HepG2 (cell line): ENCODE results near the gene C2orf81. TPM values are rescaled to one million over a fixed set of nuclear protein-coding genes. Genes with fewer than 3 reads are reported as not detected.

ENCODE experiments used
- ARHGAP35 ChIP-seq: sonication (generic); formaldehyde crosslinking; IDR thresholded peaks from 2 replicates; pipeline ENCODE4 v1.9.0; 2022; ENCODE audit warnings: mild to moderate bottlenecking, inconsistent platforms, moderate library complexity, missing genetic modification reagents, borderline replicate concordance
- ARID2 ChIP-seq: sonication (generic); formaldehyde crosslinking; IDR thresholded peaks from 2 replicates; pipeline ENCODE4 v1.8.1; 2022; ENCODE audit warnings: mild to moderate bottlenecking, missing genetic modification reagents, borderline replicate concordance
- ARNT ChIP-seq: fragments of 450-650 bp; IDR thresholded peaks from 2 replicates; pipeline ENCODE4 v1.6.1; 2017
- ELF1 ChIP-seq: sonication (generic); formaldehyde crosslinking; IDR thresholded peaks from 2 replicates; pipeline ENCODE4 v1.4.0; 2020; ENCODE audit warnings: missing genetic modification reagents
- ELF3 ChIP-seq: IDR thresholded peaks from 2 replicates; pipeline ENCODE4 v1.6.1; 2016; ENCODE audit warnings: missing genetic modification reagents, missing compliant biosample characterization
- GPN1 ChIP-seq: sonication (generic); formaldehyde crosslinking; IDR thresholded peaks from 2 replicates; pipeline ENCODE4 v1.5.1; 2020; ENCODE audit warnings: missing genetic modification reagents, borderline replicate concordance
- JARID2 ChIP-seq: sonication (generic); formaldehyde crosslinking; IDR thresholded peaks from 2 replicates; pipeline ENCODE4 v1.8.1; 2023; ENCODE audit warnings: missing genetic modification reagents, inconsistent platforms; ENCODE audit not compliant: insufficient replicate concordance
- KMT2A ChIP-seq: sonication (generic); formaldehyde crosslinking; IDR thresholded peaks from 2 replicates; pipeline ENCODE4 v1.4.0; 2020; ENCODE audit warnings: missing genetic modification reagents
- MAZ ChIP-seq, 2 experiments: sonication (generic) in 1 of 2; formaldehyde crosslinking in 1 of 2; IDR thresholded peaks; 2 replicates each; pipeline versions ENCODE4 v1.5.0 to v1.6.1; 2012 to 2020; ENCODE audit warnings: low read depth in 2 of 2, mild to moderate bottlenecking in 2 of 2, borderline replicate concordance in 1 of 2, improper control_type of control experiment in 1 of 2, low read length in 1 of 2, missing genetic modification reagents in 1 of 2, moderate library complexity in 1 of 2
- PTBP1 ChIP-seq: fragments of 200-400 bp; formaldehyde crosslinking; IDR thresholded peaks from 2 replicates; pipeline ENCODE4 v1.6.1; 2018; ENCODE audit warnings: low read length, low read depth; ENCODE audit not compliant: poor library complexity, severe bottlenecking
- RAD21 ChIP-seq: fragments of 450-650 bp; formaldehyde crosslinking; IDR thresholded peaks from 2 replicates; pipeline ENCODE4 v1.5.0; 2020; ENCODE audit warnings: mild to moderate bottlenecking
- SOX13 ChIP-seq, 3 experiments: fragments of 450-650 bp in 1 of 3; sonication (generic) in 1 of 3; formaldehyde crosslinking in 1 of 3; IDR thresholded peaks in 2 of 3; conservative IDR thresholded peaks in 1 of 3; 2 replicates each; pipeline versions ENCODE4 v1.5.0 to v1.6.1; 2016 to 2020; ENCODE audit warnings: antibody characterized with exemption in 1 of 3, mild to moderate bottlenecking in 1 of 3, missing compliant biosample characterization in 1 of 3, missing genetic modification reagents in 1 of 3, moderate library complexity in 1 of 3
- ZNF431 ChIP-seq: sonication (generic); formaldehyde crosslinking; IDR thresholded peaks from 2 replicates; pipeline ENCODE4 v1.9.0; 2022; ENCODE audit warnings: missing genetic modification reagents, low read depth, mild to moderate bottlenecking, borderline replicate concordance
- ZNF460 ChIP-seq: sonication (generic); formaldehyde crosslinking; IDR thresholded peaks from 2 replicates; pipeline ENCODE4 v1.5.1; 2020; ENCODE audit warnings: missing genetic modification reagents, mild to moderate bottlenecking, borderline replicate concordance
- ZNF562 ChIP-seq: sonication (generic); formaldehyde crosslinking; IDR thresholded peaks from 2 replicates; pipeline ENCODE4 v1.8.0; 2022; ENCODE audit warnings: missing genetic modification reagents, borderline replicate concordance
- ZNF570 ChIP-seq: sonication (generic); formaldehyde crosslinking; IDR thresholded peaks from 2 replicates; pipeline ENCODE4 v1.4.0; 2020; ENCODE audit warnings: mild to moderate bottlenecking, missing genetic modification reagents, borderline replicate concordance
- ZNF670 ChIP-seq: sonication (generic); formaldehyde crosslinking; IDR thresholded peaks from 2 replicates; pipeline ENCODE4 v1.8.0; 2022; ENCODE audit warnings: mild to moderate bottlenecking, missing genetic modification reagents, borderline replicate concordance
- ZNF792 ChIP-seq: IDR thresholded peaks from 2 replicates; pipeline ENCODE4 v1.6.1; 2016
- ZNF883 ChIP-seq: sonication (generic); formaldehyde crosslinking; IDR thresholded peaks from 2 replicates; pipeline ENCODE4 v1.5.1; 2020; ENCODE audit warnings: mild to moderate bottlenecking, missing genetic modification reagents; ENCODE audit errors: not compliant biosample characterization
- polyA plus RNA-seq, 8 experiments: library from polyadenylated mRNA; depleted of rRNA in 3 of 8; stranded (reverse) in 7 of 8; unstranded in 1 of 8; fragments of >200 nt; fragmentation: Illumina TruSeq in 4 of 8; extraction: Trizol in 4 of 8; gene quantifications; 2 replicates each; pipeline versions ENCODE4 v1.2.1 to v1.2.3, GENCODE V29; 2011 to 2016; ENCODE audit warnings: low read depth in 4 of 8, missing spikeins in 1 of 8, mixed read lengths in 1 of 8; ENCODE audit not compliant: insufficient read depth in 1 of 8
- total RNA-seq, 5 experiments: library from RNA; depleted of rRNA; stranded (reverse); fragments of >200 nt; fragmentation: Illumina TruSeq; extraction: Trizol; gene quantifications; 2 replicates each; pipeline ENCODE4 v1.2.3, GENCODE V29; 2016; ENCODE audit warnings: low read depth in 1 of 5
- TF ChIP-seq, protein P1 (sequence below): sonication (generic); formaldehyde crosslinking; IDR thresholded peaks from 2 replicates; pipeline ENCODE4 v1.9.0; 2022; ENCODE audit warnings: low read depth, missing genetic modification reagents
- TF ChIP-seq, protein P2 (sequence below): sonication (generic); formaldehyde crosslinking; IDR thresholded peaks from 2 replicates; pipeline ENCODE4 v1.5.1; 2020; ENCODE audit warnings: mild to moderate bottlenecking, missing genetic modification reagents
- TF ChIP-seq, protein P3 (sequence below): sonication (generic); formaldehyde crosslinking; IDR thresholded peaks from 2 replicates; pipeline ENCODE4 v1.5.0; 2020; ENCODE audit warnings: mild to moderate bottlenecking, missing genetic modification reagents

Gene C2orf81
- total and polyA plus RNA-seq, 2 of the 13 experiments (the other 11 are each of a cell fraction or from before 2014, with no cell fraction given): 0.15 to 0.17 TPM

DNA sequence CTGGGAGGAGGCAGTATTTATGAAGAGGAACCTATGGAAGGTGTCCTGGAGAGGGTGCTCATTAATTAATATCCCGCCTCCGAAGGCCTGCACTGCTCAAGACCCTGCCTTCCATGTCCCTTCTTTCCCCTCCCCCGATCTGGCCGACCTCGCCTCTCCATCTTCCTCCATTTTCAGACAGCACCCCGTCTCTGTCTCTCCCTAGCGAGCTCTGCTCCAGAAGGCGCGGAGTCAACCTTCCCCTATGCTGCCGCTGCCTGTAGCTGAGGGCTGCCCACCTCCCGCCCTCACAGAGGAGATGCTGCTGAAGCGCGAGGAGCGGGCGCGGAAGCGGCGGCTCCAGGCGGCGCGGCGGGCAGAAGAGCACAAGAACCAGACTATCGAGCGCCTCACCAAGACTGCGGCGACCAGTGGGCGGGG lies 35.7 kb upstream of the C2orf81 start (continued):
- TF ChIP-seq ARNT (no peak), ELF1 (CRISPR knock-in tag) (peak; percentile 50), MAZ (IDR thresholded peaks at IDR 0.05; ENCODE audit: borderline replicate concordance, low read depth, low read length) (peak; percentile 60; the same call in 1 of the 2 replicates), MAZ (CRISPR knock-in tag; IDR thresholded peaks at IDR 0.05; ENCODE audit: low read depth) (0 out of 2 replicates have a peak, but pooled peaks have one; percentile 34), KMT2A (CRISPR knock-in tag) (no peak; the same call in 1 of the 2 replicates), ARHGAP35 (CRISPR knock-in tag) (0 out of 2 replicates have a peak, but pooled peaks have one; percentile 13), ZNF792 (CRISPR knock-in tag) (0 out of 2 replicates have a peak, but pooled peaks have one; percentile 32), RAD21 (CRISPR knock-in tag) (no peak), ZNF460 (no peak), ARID2 (CRISPR knock-in tag) (no peak), ZNF883 (peak; percentile 69), ZNF570 (CRISPR knock-in tag) (no peak), PTBP1 (no peak), GPN1 (no peak), JARID2 (CRISPR knock-in tag) (peak; percentile 68), ZNF431 (0 out of 2 replicates have a peak, but pooled peaks have one; percentile 54), ZNF562 (CRISPR knock-in tag) (no peak), ZNF670 (CRISPR knock-in tag) (0 out of 2 replicates have a peak, but pooled peaks have one; percentile 12), SOX13 (IDR thresholded peaks at IDR 0.05) (no peak), SOX13 (CRISPR knock-in tag; conservative IDR thresholded peaks at IDR 0.05 in 1 of 2, IDR thresholded peaks at IDR 0.05 in 1 of 2) (no peak; a peak in 1 of 4 replicates), ELF3 (0 out of 2 replicates have a peak, but pooled peaks have one; percentile 1)
- TF ChIP-seq, protein P1, sequence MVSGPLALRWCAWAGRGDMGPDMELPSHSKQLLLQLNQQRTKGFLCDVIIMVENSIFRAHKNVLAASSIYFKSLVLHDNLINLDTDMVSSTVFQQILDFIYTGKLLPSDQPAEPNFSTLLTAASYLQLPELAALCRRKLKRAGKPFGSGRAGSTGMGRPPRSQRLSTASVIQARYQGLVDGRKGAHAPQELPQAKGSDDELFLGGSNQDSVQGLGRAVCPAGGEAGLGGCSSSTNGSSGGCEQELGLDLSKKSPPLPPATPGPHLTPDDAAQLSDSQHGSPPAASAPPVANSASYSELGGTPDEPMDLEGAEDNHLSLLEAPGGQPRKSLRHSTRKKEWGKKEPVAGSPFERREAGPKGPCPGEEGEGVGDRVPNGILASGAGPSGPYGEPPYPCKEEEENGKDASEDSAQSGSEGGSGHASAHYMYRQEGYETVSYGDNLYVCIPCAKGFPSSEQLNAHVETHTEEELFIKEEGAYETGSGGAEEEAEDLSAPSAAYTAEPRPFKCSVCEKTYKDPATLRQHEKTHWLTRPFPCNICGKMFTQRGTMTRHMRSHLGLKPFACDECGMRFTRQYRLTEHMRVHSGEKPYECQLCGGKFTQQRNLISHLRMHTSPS (CRISPR knock-in tag): no peak
- TF ChIP-seq, protein P2, sequence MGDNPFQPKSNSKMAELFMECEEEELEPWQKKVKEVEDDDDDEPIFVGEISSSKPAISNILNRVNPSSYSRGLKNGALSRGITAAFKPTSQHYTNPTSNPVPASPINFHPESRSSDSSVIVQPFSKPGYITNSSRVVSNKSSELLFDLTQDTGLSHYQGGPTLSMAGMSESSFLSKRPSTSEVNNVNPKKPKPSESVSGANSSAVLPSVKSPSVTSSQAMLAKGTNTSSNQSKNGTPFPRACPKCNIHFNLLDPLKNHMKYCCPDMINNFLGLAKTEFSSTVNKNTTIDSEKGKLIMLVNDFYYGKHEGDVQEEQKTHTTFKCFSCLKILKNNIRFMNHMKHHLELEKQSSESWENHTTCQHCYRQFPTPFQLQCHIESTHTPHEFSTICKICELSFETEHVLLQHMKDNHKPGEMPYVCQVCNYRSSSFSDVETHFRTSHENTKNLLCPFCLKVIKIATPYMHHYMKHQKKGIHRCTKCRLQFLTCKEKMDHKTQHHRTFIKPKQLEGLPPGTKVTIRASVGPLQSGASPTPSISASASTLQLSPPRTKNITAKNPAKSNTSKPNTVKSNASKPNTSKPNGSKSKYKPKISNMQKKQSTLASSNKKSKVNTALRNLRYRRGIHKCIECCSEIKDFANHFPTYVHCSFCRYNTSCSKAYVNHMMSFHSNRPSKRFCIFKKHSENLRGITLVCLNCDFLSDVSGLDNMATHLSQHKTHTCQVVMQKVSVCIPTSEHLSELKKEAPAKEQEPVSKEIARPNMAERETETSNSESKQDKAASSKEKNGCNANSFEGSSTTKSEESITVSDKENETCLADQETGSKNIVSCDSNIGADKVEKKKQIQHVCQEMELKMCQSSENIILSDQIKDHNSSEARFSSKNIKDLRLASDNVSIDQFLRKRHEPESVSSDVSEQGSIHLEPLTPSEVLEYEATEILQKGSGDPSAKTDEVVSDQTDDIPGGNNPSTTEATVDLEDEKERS (CRISPR knock-in tag): no peak
- TF ChIP-seq, protein P3, sequence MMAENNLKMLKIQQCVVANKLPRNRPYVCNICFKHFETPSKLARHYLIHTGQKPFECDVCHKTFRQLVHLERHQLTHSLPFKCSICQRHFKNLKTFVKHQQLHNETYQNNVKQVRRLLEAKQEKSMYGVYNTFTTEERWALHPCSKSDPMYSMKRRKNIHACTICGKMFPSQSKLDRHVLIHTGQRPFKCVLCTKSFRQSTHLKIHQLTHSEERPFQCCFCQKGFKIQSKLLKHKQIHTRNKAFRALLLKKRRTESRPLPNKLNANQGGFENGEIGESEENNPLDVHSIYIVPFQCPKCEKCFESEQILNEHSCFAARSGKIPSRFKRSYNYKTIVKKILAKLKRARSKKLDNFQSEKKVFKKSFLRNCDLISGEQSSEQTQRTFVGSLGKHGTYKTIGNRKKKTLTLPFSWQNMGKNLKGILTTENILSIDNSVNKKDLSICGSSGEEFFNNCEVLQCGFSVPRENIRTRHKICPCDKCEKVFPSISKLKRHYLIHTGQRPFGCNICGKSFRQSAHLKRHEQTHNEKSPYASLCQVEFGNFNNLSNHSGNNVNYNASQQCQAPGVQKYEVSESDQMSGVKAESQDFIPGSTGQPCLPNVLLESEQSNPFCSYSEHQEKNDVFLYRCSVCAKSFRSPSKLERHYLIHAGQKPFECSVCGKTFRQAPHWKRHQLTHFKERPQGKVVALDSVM (CRISPR knock-in tag): no peak
